Gastroesophageal sphincter (tissue), 4 donors: ENCODE measurements around the gene MYRF. TPM values are rescaled to one million over a fixed set of nuclear protein-coding genes. Genes with fewer than 3 reads are reported as not detected.
A peak's percentile ranks its signal among the peaks of the same experiment; 100 is the strongest.

ENCODE experiments used
- ATAC-seq: fragments of 150-250 bp; one replicate; pipeline ENCODE4 v1.9.1; 2016; ENCODE audit warnings: mild to moderate bottlenecking, moderate library complexity
- H3K27ac ChIP-seq, 4 donors: fragments of 200-600 bp; sonication (generic) in 3 of 4; 1 replicate in 3 of 4; 2 replicates in 1 of 4; pipeline ENCODE4 v1.5.1; 2016 to 2019
- H3K27me3 ChIP-seq: fragments of 200-600 bp; sonication (generic); one replicate; pipeline ENCODE4 v1.5.1; 2019
- H3K36me3 ChIP-seq, 2 donors: fragments of 200-600 bp; sonication (generic); one replicate each; pipeline ENCODE4 v1.5.1; 2019; ENCODE audit warnings: control low read depth in 1 of 2
- H3K4me1 ChIP-seq, 3 donors: fragments of 200-600 bp; sonication (generic); 1 replicate in 2 of 3; 2 replicates in 1 of 3; pipeline ENCODE4 v1.5.1; 2016 to 2019; ENCODE audit warnings: control low read depth in 2 of 3
- H3K4me3 ChIP-seq, 2 donors: fragments of 200-600 bp; sonication (generic); one replicate each; pipeline ENCODE4 v1.5.1; 2019; ENCODE audit warnings: mild to moderate bottlenecking in 1 of 2, moderate library complexity in 1 of 2
- H3K9me3 ChIP-seq, 3 donors: fragments of 200-600 bp; sonication (generic); one replicate each; pipeline ENCODE4 v1.5.1; 2017 to 2019; ENCODE audit warnings: control low read depth in 2 of 3
- EP300 ChIP-seq: sonication (generic); formaldehyde crosslinking; IDR thresholded peaks from one replicate; pipeline ENCODE4 v1.6.1; 2017; ENCODE audit warnings: antibody characterized with exemption, mild to moderate bottlenecking
- POLR2A ChIP-seq, 2 donors: fragments of 450-650 bp; IDR thresholded peaks; one replicate each; pipeline ENCODE4 v1.6.1; 2017; ENCODE audit warnings: antibody characterized with exemption in 2 of 2, mild to moderate bottlenecking in 2 of 2, moderate library complexity in 1 of 2
- POLR2AphosphoS5 ChIP-seq: sonication (generic); formaldehyde crosslinking; IDR thresholded peaks from one replicate; pipeline ENCODE4 v1.6.1; 2017; ENCODE audit warnings: antibody characterized with exemption
- WGBS, 2 donors: methylation state at CpG; one replicate each; pipeline ENCODE4 v1.1.5; 2018; ENCODE audit warnings: low coverage in 1 of 2; 5-methylcytosine and 5-hydroxymethylcytosine counted together
- total RNA-seq, 4 donors: library from RNA; depleted of rRNA; stranded (reverse); fragments of >200 nt; gene quantifications; one replicate each; pipeline ENCODE4 v1.1.0, GENCODE V29; 2016
- TF ChIP-seq, protein P1 (sequence below), 4 experiments: fragments of 200-600 bp in 2 of 4; fragments of 450-650 bp in 2 of 4; sonication (generic) in 1 of 4; IDR thresholded peaks; one replicate each; pipeline ENCODE4 v1.5.1; 2017 to 2019; ENCODE audit warnings: antibody characterized with exemption in 4 of 4, mild to moderate bottlenecking in 2 of 4, moderate library complexity in 2 of 4

The MYRF gene
- total RNA-seq, 4 donors from 2014 or later = 0.10 to 0.78 (median 0.19) TPM

DNA sequence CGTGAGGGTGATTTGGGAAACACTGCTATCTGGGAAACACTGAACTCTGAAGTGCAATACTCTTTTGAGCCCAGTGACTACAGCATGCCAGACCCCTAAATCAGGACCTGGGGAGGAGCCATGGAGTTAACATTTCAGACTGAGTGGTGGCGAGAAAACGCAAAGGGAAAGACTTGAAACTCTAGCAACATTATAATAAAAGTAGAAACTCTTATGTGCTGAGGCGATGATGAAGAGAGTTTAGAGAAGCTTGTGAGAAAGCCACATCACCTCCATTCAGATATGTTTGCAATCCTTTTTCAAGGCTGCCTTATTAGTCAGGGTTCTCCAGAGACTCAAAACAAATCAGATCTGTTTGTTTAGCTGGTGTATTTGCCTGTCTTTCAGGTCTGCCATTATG lies 42.1 kb downstream of the MYRF start:
- Histone ChIP-seq H3K4me1 (peaks cover 0 to 51% (median 27%) of the 10 kb centered on the region in 3 donors), H3K27me3 (no peaks in the 10 kb centered on the region), H3K36me3 (peaks cover 0 to 22% of the 10 kb centered on the region in 2 donors), H3K27ac (no peak overlapping the region), H3K4me3 (no peak overlapping the region), H3K9me3 (no peaks in the 10 kb centered on the region)
- WGBS, 2 donors = 90 to 97% methylated on average over 3 to 4 of the region's 4 CpGs
- no peak for TF ChIP-seq POLR2A (IDR thresholded peaks at IDR 0.05)
- no peak for TF ChIP-seq POLR2AphosphoS5
- no peak for TF ChIP-seq EP300
- TF ChIP-seq, protein P1, sequence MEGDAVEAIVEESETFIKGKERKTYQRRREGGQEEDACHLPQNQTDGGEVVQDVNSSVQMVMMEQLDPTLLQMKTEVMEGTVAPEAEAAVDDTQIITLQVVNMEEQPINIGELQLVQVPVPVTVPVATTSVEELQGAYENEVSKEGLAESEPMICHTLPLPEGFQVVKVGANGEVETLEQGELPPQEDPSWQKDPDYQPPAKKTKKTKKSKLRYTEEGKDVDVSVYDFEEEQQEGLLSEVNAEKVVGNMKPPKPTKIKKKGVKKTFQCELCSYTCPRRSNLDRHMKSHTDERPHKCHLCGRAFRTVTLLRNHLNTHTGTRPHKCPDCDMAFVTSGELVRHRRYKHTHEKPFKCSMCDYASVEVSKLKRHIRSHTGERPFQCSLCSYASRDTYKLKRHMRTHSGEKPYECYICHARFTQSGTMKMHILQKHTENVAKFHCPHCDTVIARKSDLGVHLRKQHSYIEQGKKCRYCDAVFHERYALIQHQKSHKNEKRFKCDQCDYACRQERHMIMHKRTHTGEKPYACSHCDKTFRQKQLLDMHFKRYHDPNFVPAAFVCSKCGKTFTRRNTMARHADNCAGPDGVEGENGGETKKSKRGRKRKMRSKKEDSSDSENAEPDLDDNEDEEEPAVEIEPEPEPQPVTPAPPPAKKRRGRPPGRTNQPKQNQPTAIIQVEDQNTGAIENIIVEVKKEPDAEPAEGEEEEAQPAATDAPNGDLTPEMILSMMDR (IDR thresholded peaks at IDR 0.05) = no peak
- ATAC-seq = no peak

DNA sequence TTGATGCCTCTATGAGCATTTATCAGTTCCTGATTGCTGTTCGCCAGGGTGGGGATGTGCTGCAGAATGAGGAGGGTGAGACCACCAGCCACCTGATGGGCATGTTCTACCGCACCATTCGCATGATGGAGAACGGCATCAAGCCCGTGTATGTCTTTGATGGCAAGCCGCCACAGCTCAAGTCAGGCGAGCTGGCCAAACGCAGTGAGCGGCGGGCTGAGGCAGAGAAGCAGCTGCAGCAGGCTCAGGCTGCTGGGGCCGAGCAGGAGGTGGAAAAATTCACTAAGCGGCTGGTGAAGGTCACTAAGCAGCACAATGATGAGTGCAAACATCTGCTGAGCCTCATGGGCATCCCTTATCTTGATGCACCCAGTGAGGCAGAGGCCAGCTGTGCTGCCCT lies 43.0 kb downstream of the MYRF start:
- H3K27me3 ChIP-seq = no peaks in the 10 kb centered on the region
- WGBS, 2 donors = 72% methylated on average over 11 of the region's 12 CpGs; no CpG with 5 or more reads in 1 of the 2 donors
- no peak for ATAC-seq
- TF ChIP-seq, protein P1 (IDR thresholded peaks at IDR 0.05) = no peak
- TF ChIP-seq POLR2AphosphoS5 (no peak), EP300 (no peak), POLR2A (IDR thresholded peaks at IDR 0.05) (no peak)
- peaks cover 0 to 42% (median 27%) of the 10 kb centered on the region in 3 donors for H3K4me1 ChIP-seq
- peaks cover 0 to 14% of the 10 kb centered on the region in 2 donors for H3K36me3 ChIP-seq
- no peaks in the 10 kb centered on the region for H3K9me3 ChIP-seq
- no peak overlapping the region for H3K4me3 ChIP-seq
- no peak overlapping the region for H3K27ac ChIP-seq

DNA sequence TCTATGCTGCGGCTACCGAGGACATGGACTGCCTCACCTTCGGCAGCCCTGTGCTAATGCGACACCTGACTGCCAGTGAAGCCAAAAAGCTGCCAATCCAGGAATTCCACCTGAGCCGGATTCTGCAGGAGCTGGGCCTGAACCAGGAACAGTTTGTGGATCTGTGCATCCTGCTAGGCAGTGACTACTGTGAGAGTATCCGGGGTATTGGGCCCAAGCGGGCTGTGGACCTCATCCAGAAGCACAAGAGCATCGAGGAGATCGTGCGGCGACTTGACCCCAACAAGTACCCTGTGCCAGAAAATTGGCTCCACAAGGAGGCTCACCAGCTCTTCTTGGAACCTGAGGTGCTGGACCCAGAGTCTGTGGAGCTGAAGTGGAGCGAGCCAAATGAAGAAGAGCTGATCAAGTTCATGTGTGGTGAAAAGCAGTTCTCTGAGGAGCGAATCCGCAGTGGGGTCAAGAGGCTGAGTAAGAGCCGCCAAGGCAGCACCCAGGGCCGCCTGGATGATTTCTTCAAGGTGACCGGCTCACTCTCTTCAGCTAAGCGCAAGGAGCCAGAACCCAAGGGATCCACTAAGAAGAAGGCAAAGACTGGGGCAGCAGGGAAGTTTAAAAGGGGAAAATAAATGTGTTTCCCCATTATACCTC lies 43.6 kb downstream of the MYRF start:
- no peaks in the 10 kb centered on the region for H3K27me3 ChIP-seq
- peaks cover 0 to 14% of the 10 kb centered on the region in 2 donors for H3K36me3 ChIP-seq
- 90 to 93% methylated on average over 2 to 10 of the region's 18 CpGs for WGBS, 2 donors
- H3K9me3 ChIP-seq = no peaks in the 10 kb centered on the region
- peaks cover 0 to 39% (median 24%) of the 10 kb centered on the region in 3 donors for H3K4me1 ChIP-seq
- no peak overlapping the region for H3K27ac ChIP-seq
- H3K4me3 ChIP-seq = no peak overlapping the region
- no peak for ATAC-seq
- TF ChIP-seq, protein P1 (IDR thresholded peaks at IDR 0.05) = no peak
- no peak for TF ChIP-seq POLR2A (IDR thresholded peaks at IDR 0.05)
- no peak for TF ChIP-seq EP300
- no peak for TF ChIP-seq POLR2AphosphoS5

DNA sequence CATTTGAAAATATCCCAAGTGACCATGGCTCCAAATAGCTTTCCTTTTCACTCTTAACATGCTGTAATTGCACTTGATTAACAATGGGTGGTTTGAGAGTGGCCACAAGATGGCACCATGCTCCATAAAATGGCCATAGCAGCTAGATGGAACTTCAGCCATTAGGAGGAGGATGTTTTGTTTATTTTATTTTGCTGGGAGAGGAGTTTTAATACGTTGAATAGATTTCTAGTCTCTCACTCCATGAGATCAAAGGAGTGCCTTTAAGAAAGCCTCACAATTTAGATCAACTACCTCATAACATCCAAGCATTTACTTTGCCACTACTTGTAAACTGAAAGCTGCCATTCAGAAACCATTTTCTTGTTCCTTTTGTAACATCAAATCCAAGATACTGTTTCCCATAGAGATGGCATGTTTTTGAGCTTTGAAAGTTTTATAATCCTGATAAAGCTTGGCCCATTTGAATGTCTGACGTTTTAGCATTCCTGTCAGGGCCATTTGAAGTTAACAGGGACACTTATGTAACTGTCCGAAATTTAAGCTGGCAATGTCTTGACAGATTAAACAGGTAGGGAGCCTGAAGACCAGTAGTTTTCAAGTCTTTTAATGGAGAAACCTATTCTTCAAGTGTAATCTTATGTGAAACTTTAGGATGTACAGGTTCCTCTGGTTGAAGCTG lies 45.0 kb downstream of the MYRF start:
- H3K27me3 ChIP-seq = no peaks in the 10 kb centered on the region
- H3K27ac ChIP-seq = peak overlapping the region; percentile 60 to 71 (median 66)
- WGBS, 2 donors = 14 to 20% methylated on average over 3 of the region's 3 CpGs
- peaks cover 0 to 28% of the 10 kb centered on the region in 2 donors for H3K36me3 ChIP-seq
- no peak overlapping the region for H3K4me3 ChIP-seq
- TF ChIP-seq POLR2AphosphoS5 (peak; percentile 33), EP300 (no peak), POLR2A (IDR thresholded peaks at IDR 0.05) (no peak)
- TF ChIP-seq, protein P1 (IDR thresholded peaks at IDR 0.05) = peak; percentile 77 to 94 (median 88)
- H3K4me1 ChIP-seq = peaks cover 0 to 29% (median 15%) of the 10 kb centered on the region in 3 donors
- peak; percentile 44 for ATAC-seq
- no peaks in the 10 kb centered on the region for H3K9me3 ChIP-seq
